ENCODE measurements around the gene THAP12.
"Not testable (repeated sequence)": the region's sequence is repeated elsewhere in the genome, so short reads cannot be mapped to it uniquely, and the experiment has no call there.

THAP12 gene

DNA sequence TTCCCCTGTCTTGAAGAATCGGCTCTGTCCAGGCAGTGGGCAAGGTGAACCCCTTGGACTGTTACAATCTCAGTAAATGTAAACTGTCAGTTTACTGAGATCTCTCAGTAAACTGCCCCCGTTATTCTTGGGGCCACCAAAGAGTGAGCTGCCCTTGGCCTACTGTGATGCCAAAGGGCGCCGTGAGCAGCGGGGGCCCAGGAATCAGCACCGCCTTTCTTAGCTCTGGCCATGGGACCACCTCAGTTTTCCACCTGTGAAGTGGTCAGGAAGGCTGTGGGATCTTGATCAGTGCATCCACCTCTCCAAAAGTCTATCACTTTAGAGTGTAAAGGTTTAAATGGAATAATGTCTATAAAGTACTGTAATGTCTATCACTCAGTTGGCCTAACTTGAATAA, 57.1 kb downstream of the THAP12 start:
- DNase-seq, result no peak

DNA sequence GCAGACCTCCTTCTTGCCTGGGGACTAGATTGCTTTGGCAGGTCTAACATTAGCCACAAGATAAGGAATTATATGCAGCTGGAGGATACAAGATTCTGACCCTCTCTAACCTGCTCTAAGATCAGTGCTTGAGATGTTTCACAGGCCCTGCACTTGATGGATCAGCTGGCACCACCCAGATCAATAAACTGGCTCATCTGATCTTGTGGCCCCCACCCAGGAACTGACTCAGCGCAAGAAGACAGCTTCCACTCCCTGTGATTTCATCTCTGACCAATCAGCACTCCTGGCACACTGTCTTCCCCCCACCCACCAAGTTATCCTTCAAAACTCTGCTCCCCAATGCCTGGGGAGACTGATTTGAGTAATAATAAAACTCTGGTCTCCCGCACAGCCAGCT, 57.6 kb downstream of the THAP12 start:
- not testable (repeated sequence) for DNase-seq

DNA sequence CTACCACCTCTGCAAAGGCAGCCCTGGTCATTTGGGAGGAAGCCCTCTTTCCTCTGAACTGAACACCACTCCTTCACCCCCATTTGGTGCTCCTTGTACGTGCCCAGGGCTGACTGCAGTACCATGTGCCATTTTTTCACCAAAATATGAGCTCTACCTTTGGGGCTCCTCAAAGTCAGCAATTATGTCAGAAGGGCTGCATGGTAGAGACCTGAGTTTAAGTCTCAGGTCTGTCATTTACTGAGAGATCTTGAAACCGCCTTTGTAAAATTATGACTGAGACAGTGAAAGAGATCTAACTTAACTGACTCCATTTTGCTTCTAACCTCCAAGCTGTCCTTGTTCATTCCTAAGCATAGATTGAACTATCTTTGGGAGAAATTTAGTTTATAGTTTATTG, 58.0 kb downstream of the THAP12 start:
- DNase-seq, result no peak

DNA sequence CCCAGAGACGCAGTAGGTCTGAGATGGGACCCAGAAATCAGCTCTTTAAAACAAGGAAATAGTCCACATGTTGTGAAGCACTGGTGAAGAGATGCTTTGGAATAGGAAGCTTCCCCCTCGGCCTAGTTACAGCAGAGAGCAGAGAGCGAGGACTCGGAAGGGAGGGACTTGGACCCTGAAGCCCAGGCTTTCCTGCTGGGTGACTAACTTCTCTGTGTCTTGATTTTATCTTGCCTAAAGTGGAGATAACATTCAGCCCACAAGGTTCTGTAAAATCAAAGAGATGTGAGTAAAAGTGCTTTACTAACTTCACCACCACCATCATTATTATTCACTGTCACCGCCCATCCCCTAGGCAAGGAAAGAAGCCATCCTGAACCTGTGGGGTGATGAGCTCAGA, 58.4 kb downstream of the THAP12 start:
- no peak for DNase-seq

DNA sequence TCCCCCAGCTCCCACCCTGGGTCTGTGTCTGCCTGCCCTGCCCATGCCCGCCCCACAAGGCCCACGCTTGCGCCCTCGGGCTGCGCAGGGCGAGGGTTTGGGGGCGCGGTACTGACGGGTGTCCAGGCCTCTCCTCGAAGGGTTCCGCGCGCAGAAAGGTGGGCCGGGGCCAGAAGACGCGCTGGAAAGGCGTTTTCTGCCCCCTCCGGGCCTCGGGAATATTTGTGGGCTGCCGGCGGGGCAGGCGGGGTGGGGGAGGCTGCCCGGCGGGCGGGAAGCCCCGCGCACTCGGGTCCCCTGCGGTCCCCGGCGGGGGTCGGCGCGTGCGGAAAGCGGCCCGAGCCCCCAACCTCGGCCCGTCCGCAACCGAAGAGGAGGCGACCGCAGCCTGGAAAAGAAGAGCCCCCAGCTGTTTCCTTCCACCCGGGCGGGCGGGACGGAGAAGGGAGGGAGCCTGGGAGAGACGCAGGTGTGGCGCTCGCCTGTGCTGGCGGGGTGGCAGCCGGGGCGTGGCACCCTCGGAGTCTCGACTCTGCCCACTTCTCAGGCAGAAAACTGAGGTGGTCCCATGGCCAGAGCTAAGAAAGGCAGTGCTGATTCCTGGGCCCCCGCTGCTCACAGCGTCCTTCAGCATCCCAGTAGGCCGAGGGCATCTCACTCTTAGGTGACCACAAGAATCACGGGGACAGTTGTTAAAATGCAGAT, 59.0 kb downstream of the THAP12 start:
- no peak for DNase-seq

DNA sequence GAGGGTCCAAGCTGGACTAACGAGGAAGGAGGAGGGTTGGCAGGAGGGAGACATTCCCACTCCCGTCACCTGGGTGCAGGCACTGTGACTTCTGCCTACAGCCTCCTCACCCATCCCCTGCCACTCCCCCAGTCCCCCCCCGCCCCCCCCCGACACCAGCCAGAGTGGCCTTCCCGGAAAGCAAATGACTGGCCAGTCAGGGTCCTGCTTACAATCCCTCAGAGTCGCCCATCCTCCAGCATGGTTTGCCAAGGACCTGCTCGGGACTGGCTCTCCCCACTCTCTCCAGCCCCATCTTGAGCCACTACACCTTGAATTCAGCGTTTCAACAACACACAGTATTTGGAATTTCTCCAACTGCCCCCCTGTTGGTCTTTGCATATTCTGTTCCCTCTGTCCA, 59.6 kb downstream of the THAP12 start:
- no peak for DNase-seq

DNA sequence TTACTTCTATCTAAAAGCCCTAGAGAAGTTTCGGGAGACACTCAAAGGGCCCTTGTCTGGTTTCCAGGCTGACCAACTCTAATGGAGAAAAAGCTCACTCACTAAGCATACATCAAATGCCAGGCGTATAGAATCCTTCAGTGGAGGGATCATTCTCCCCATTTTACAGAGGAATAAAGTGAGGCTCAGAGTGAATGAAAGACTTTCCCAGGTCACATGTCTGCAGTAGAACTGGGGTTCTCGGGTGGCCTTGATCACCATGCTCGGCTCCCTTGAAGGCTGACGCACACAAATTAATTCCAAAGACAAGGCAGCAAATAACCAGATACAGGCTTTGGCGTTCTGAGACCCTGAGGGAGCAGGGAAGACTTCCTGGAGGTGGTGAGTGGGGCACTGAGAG, 60.0 kb downstream of the THAP12 start:
- no peak for DNase-seq

DNA sequence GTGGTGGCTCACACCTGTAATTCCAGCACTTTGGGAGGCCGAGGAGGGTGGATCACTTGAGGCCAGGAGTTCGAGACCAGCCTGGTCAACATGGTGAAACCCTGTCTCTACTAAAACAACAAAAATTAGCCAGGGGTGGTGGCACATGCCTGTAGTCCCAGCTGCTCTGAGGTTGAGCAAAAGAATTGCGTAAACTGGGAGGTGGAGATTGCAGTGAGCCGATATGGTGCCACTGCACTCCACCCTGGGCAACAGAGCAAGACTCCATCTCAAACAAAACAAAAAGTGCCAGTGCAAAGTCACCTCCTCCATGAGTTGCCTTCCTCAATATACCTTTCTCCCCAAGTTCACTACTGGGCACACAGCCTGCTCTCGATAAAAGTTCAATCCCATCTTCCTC, 61.1 kb downstream of the THAP12 start:
- not testable (repeated sequence) for DNase-seq

DNA sequence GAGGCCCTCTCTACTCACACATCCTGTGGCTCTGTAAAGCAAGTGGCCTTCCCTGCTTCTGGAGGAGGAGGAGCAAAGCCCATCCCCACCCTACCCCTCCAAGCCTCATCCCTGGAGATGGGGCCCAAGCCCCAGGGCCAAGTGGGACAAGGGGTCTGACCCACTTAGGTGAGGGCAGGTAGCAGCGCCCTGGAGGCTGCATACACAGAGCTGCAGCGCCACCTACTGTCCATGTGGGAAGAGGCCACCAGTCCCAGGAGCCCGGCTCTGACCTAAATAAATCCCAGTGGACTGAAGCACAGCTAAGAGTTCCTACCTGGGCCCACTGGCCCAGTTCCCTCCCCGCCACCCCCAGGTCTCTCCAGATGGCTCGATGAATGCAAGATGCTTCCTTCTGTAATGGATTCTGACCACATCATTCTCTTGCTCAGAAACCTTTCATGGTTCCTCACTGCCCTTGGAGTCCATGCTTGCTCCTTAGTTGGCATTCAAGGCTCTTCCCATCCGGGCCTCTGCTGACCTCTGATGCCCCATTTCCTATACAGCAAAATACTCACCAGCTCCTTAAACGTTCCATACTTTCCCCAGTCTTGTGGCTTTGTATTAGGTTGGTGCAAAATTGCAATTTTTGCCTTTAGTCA, 62.1 kb downstream of the THAP12 start:
- peak; percentile 45 to 82 for DNase-seq

DNA sequence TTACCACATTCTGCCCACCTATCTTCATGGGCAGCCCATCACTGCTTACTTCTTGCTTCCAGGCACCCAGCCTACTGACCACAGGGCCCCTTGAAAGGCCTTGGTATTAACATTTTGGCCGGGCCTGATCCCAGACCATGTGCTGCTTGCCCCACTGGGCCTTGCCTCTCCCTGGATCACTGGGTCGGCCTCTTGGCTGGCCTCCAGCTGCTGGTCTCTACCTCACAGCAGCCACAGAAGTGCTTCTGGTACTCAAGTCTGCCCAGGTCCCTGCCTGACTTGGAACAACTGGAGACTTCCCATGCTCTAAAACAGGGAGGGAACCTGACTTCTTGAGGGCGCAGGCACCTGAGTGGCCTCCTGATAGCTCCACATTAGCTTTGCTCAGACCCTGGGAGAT, 63.6 kb downstream of the THAP12 start:
- no peak for DNase-seq

DNA sequence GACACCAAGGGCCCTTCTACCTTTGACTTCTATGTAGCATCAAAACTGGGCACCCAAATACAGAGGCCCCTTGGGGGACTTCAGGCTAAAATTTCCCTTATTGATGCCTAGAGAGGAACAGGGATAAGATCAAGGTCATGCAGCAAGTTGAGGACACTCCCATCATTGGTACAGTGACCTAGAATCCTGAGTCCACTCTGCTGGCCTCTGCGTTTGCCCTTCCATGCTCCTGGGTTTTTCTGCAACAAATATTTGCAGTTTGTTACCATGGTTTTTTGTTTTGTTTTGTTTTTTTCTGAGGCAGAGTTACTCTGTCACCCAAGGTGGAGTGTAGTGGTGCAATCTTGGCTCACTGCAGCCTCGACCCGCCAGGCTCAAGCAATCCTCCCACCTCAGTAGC, 64.2 kb downstream of the THAP12 start:
- DNase-seq, result no peak

DNA sequence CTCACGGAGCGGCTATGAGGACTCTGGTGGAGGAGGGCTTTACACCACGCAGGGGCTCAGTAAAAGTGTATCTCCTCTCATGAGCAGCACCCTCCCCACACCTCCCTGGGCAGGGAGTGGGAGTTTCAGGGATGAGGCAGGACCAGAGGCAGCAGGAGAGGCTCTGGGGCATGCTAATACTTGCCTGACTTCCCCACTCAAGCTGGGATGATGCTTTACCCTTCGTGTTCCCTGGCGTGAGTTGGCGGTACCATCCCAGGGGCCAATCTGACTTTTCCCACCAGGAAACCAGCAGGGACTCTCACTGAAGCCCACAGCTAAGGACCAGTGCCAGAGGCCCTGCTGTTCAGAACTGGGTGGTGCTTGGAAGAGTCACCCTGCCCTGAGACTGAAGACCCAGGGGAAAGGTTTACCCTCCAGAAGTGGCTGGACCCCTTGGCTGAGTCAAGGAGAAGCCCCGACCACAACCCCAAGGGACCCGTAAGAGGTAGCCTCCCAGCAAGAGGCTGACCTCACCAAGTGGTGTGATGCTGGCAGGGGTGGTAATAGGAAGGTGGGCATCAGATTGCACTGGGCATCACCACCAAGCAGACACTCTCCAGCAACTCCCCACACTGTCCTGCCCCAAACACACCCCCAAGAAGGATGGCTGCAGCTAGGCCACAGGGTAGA, 65.6 kb downstream of the THAP12 start:
- no peak for DNase-seq

DNA sequence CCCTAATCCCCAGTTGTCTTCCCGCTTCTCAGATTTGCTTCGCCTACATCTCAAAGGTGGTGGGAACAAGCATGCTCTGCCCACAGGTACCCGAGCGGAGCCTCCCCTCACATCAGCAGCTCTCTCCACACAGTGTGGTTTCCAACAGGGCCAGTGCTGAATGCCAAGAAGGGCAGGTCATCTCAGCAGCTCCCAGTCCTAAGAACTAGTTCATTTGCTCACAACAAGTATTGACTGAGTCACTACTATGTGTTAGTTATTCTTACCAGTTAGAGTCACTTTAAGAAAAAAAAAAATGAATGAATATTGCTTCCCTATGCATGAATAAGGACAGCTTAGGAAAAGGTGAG, 66.2 kb downstream of the THAP12 start:
- DNase-seq, result no peak

DNA sequence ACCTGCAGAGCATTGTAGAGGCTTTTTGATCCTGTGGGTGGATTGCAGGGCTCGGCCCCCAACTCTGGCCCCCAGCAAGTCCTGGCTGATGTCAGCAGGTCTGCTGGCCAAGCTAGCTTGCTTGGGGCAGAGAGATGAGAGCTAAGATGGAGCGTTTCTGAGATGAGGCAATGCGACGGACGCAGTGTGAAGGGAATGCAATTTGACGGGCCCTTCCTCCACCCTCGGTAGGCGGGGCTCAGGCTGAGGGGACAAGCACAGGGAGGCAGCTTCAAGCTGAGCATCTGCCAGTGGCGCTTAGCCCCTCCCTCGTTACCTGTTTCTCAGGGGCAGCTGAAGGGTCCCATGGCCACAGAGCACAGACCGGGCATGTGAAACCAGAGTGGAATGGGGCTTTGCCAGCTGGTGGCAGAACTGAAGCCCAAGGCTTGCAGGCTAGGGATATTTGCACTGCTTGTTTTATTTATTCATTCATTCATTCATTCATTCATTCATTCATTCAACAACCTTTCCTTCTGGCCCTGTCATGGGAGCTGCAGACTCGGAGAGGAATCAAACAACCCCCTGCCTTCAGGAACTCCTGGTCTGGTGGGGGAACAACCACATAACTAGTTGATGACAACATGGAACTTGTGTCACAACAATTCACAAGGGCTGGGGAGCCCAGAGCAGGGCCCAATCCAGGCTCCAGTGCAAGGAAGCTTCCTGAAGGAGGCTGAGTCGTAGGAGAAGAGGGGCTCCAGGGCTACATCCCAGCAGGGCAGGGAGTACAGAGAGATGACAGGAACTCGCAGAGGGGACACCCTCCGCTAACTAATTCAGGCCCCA, 66.8 kb downstream of the THAP12 start:
- no peak for DNase-seq

DNA sequence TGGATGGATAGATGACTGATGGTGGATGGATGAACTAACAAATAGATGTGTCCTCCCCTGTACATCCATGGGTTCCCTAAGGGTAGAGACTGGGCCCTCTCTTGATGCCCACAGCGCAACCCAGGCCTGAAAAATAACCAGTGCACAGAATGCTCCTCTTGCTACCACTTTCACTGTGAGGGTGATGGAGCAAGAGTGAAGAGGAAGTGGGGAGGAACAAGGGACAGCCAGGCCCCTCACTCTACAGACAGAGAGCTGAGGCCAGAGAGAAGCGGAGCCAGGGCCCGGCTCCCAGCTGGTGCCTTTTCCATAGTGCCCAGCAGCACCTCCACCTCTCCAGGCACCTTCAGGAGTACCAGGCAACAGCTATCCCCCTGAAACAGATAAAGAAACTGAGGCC, 67.7 kb downstream of the THAP12 start:
- DNase-seq, result no peak

DNA sequence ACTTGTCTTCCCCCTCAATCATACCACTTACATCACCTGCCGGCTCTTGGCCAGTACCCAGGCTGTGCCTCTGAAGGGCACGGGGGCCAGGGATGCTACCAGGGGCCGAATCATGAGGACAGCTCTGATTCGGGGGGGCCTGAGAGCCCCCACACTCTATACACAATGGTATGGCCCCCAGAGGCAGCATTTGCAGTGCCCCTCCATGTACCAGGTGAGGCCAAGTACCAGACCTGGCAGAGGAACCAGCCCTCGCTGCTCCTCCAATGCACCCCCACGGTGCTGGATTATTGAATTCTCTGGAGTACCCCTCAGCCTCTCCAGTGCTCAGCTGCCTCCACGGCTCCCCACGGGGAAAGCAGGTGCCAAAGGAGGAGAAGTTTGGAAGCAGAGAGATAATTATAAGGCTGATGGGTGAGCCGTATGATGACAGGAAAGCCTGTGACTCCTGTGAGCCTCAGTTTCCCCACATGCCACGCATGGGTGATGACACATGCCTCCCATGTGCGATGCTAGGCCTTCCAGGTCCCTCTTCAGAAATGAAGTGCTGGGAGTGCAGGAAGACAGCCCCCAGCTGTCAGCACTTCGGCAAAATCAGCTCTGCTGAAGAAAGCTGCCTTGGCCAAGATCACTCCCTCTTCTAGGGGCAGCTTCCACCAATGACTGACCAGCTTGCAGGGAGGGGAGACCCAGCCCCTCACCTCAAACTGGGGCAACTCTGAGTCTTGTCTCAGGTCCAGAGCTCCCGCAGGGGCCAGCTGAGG, 69.9 kb downstream of the THAP12 start:
- DNase-seq, result no peak

DNA sequence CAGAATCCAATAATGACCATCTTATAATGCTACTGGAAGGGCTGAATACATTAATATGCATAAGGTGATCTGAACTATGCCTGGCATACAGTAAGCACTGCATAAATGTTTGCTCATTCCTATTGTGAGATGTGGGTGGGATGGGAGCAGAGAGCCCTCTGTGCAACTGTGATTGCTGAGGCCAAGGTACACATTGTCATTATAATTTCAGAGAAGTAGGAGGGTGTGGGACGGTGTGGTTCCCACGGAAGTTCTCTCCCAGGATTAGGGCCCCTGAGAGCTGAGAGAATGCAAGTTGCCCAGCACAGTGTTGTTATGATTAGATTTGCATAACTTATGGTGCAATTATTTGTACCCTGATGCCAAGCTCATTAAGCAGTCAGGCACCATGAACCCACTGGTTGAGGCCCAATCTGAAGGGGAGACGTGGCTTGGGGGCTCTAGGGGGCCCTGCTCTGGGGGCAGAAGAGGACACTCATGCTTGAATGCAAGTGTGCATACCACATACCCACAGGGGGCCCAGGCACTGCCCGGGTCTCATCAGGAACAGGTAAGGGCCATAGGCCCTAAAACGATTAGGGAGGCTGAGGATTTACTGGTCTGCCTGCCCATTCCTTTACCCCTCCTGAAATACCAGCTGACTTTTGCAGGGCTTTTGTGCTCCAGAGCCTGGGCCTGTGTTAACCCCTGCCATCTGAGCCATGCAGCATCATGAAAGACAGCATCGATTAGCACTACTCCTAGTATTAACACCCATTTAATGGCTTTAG, 72.8 kb downstream of the THAP12 start:
- no peak for DNase-seq

DNA sequence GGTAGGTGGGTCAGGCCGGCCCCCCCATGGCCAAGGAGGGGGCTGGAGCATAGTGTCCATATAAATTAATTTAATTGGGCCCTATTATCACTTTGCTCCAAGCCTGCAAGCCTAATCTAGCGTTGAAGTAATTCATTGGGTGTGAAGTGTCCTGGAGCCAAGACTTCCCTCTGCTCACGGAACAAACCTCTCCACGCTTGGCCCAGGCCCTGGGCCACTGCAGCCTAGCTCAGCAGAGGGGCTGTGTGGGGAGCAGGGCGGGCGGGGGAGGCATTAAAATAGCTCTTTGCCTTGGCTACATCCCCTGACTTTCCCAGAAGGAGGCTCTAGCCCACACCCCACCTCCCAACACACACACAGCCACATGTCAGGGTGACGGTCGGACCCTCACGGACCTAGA, 73.5 kb downstream of the THAP12 start:
- no peak for DNase-seq

DNA sequence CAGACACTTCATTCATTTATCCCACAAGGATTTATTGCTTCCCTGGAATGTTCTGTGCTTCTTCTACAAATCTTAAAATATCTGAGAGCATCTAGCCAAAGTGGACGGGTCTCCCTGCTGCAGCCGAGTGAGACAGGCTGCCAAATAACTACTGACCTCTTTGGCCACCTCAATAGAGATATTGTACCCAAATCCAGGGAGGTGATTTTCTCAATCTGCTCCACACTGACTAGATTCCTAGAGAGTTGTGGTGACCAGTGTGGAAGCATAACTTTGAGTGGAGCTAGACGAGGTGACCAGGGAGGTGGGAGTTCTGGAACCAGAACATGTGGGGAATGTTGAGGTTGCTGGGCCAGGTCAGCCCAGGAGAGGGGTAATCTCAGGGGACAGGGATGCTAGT, 77.5 kb downstream of the THAP12 start:
- no peak for DNase-seq

DNA sequence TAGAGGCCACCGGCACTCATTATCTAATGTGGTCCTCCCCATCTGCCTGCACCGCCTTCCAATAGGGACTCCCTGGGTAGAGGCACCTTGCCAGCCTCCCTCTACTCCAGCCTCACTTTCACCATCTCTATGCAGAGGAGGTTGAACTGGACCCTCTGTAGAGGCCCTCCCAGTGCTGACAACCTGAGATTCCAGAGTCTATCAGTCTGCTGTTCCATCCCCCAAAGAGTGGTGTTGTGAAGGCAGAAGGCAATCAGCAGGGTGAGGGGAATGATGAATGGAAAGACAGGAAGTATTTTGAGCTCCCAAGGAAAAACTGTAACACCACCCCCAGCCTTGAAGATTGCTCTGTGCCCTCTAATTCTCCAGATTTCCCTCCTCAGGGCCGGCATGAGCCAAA, 77.9 kb downstream of the THAP12 start:
- DNase-seq, result no peak
